GM12878 (cell line): ENCODE results near the gene LINGO1. TPM values are rescaled to one million over a fixed set of nuclear protein-coding genes. Genes with fewer than 3 reads are reported as not detected.
A peak's percentile ranks its signal among the peaks of the same experiment; 100 is the strongest.

Experiments used
- ATAC-seq: fragments of 200-7000 bp; cut with Tn5 transposase; 3 replicates; pipeline ENCODE4 v1.9.1; 2020; ENCODE audit warnings: mild to moderate bottlenecking, moderate library complexity
- BruUV-seq: library from RNA; stranded (reverse); fragments of 400-500 nt; replicated peaks from 2 replicates; lab custom pipeline; 2021; lab: Mats Ljungman, UMichigan
- CTCF ChIA-PET: fragments of 300-600 bp; sonication (Branson Sonifier 250); formaldehyde crosslinking; extraction: SDS; loops from one replicate; lab custom pipeline; 2021; ENCODE audit warnings: inconsistent platforms; lab: Yijun Ruan, JAX
- POLR2A ChIA-PET: fragments of 350-600 bp; formaldehyde crosslinking; extraction: SDS; loops from one replicate; lab custom pipeline; 2021; ENCODE audit warnings: inconsistent platforms; lab: Charles Lee
- RAD21 ChIA-PET: fragments of 300-600 bp; sonication (Branson Sonifier 250); formaldehyde crosslinking; loops from one replicate; lab custom pipeline; 2023; ENCODE audit warnings: antibody characterized with exemption; ENCODE audit not compliant: unreplicated experiment; lab: Charles Lee
- SMC1A ChIA-PET: fragments of 300-600 bp; sonication (Branson Sonifier 250); formaldehyde crosslinking; loops from one replicate; lab custom pipeline; 2023; ENCODE audit not compliant: unreplicated experiment, uncharacterized antibody; lab: Charles Lee
- DNase-seq: peaks from one replicate; pipeline ENCODE4 v3.0.0-alpha.2; 2011; ENCODE audit warnings: low read depth, low spot score
- FAIRE-seq: peaks from 3 replicates; lab custom pipeline; 2011; peaks lifted over from hg19 to GRCh38; lab: Jason Lieb, UNC
- H2AFZ ChIP-seq: 2 replicates; pipeline ENCODE4 v1.6.0; 2011; ENCODE audit warnings: low read depth, low read length, control low read depth; ENCODE audit not compliant: control insufficient read depth
- H3K27ac ChIP-seq: 2 replicates; pipeline ENCODE4 v1.5.1; 2011; ENCODE audit warnings: control low read depth; ENCODE audit not compliant: control insufficient read depth, insufficient read depth
- H3K27me3 ChIP-seq, 2 experiments: replicated peaks in 1 of 2; 2 replicates each; pipeline versions ENCODE4 v1.6.0 to v1.6.1; 2011; ENCODE audit warnings: low read length in 1 of 2; ENCODE audit not compliant: control insufficient read depth in 2 of 2, insufficient read depth in 2 of 2
- H3K36me3 ChIP-seq, 2 experiments: 2 replicates each; pipeline ENCODE4 v1.5.1; 2011; ENCODE audit warnings: low read length in 1 of 2; ENCODE audit not compliant: control insufficient read depth in 2 of 2, insufficient read depth in 2 of 2
- H3K4me1 ChIP-seq: 2 replicates; pipeline ENCODE4 v1.6.1; 2011; ENCODE audit warnings: mild to moderate bottlenecking, low read length, moderate library complexity, mixed read lengths; ENCODE audit not compliant: control insufficient read depth, insufficient read depth
- H3K4me2 ChIP-seq: 2 replicates; pipeline ENCODE4 v1.6.0; 2011; ENCODE audit warnings: control low read depth; ENCODE audit not compliant: control insufficient read depth, insufficient read depth
- H3K4me3 ChIP-seq: fragments of 200-600 bp; sonication (generic); 2 replicates; pipeline ENCODE4 v1.5.1; 2016
- H3K79me2 ChIP-seq: 2 replicates; pipeline ENCODE4 v1.6.0; 2011; ENCODE audit warnings: low read length; ENCODE audit not compliant: control insufficient read depth, insufficient read depth
- H3K9ac ChIP-seq: 2 replicates; pipeline ENCODE4 v1.8.0; 2011; ENCODE audit warnings: low read length, control low read depth, mixed read lengths; ENCODE audit not compliant: control insufficient read depth, insufficient read depth
- H3K9me3 ChIP-seq: replicated peaks from 3 replicates; pipeline ENCODE4 v1.5.1; 2011; ENCODE audit warnings: mild to moderate bottlenecking, low read length; ENCODE audit not compliant: control insufficient read depth, insufficient read depth
- H4K20me1 ChIP-seq: 2 replicates; pipeline ENCODE4 v1.6.0; 2011; ENCODE audit not compliant: control insufficient read depth, insufficient read depth
- NFYB ChIP-seq: IDR thresholded peaks from 2 replicates; pipeline ENCODE4 v1.6.1; 2011; ENCODE audit warnings: low read depth, mild to moderate bottlenecking, low read length, improper control_type of control experiment, moderate library complexity; ENCODE audit not compliant: insufficient read depth
- SPI1 ChIP-seq: IDR thresholded peaks from 2 replicates; pipeline ENCODE4 v1.6.1; 2011; ENCODE audit warnings: low read depth, mild to moderate bottlenecking, low read length, moderate library complexity, borderline replicate concordance; ENCODE audit not compliant: insufficient read depth
- ZNF274 ChIP-seq: IDR thresholded peaks from one replicate; pipeline ENCODE4 v1.8.0; 2011; ENCODE audit not compliant: insufficient read length, insufficient read depth
- WGBS: methylation state at CpG from one replicate; pipeline ENCODE4 v1.1.6; 2016; ENCODE audit warnings: low lambda C conversion rate; ENCODE audit not compliant: insufficient replicate concordance, insufficient coverage; ENCODE audit errors: missing lambda C conversion rate; 5-methylcytosine and 5-hydroxymethylcytosine counted together
- in situ Hi-C: fragments of 300-500 bp; cut with MboI; formaldehyde crosslinking; loops from 9 replicates; pipeline ENCODE4 v1.14.3; 2018; ENCODE audit warnings: mixed read lengths
- intact Hi-C: fragments of 100-400 bp; cut with micrococcal nuclease; formaldehyde crosslinking; loops from one replicate; pipeline ENCODE4 v1.14.2; 2022; ENCODE audit not compliant: unreplicated experiment
- polyA plus RNA-seq, 11 experiments: library from polyadenylated mRNA; depleted of rRNA in 4 of 11; unstranded in 6 of 11; stranded (reverse) in 5 of 11; fragments of >200 nt; fragmentation: Nextera tagmentation in 4 of 11; fragmentation: Illumina TruSeq in 1 of 11; extraction: Ambion mirVana in 4 of 11; extraction: Trizol in 1 of 11; gene quantifications; 1 replicate in 1 of 11; 2 replicates in 10 of 11; pipeline versions ENCODE4 v1.2.1 to v1.2.3, GENCODE V29; 2011 to 2016; ENCODE audit warnings: inconsistent platforms in 2 of 11, missing spikeins in 2 of 11, low read depth in 1 of 11
- total RNA-seq, 4 experiments: library from RNA; depleted of rRNA in 3 of 4; stranded (reverse); fragments of >200 nt in 3 of 4; fragmentation: Illumina TruSeq in 1 of 4; extraction: Trizol in 1 of 4; gene quantifications; 2 replicates each; pipeline versions ENCODE4 v1.2.1 to v1.2.3, GENCODE V29; 2013 to 2021
- TF ChIP-seq, protein P1 (sequence below), 3 experiments: IDR thresholded peaks in 2 of 3; conservative IDR thresholded peaks in 1 of 3; 2 replicates each; pipeline ENCODE4 v1.5.1; 2011; ENCODE audit warnings: low read depth in 3 of 3, low read length in 3 of 3, mild to moderate bottlenecking in 3 of 3, control low read depth in 2 of 3, moderate library complexity in 2 of 3, inconsistent platforms in 1 of 3, mixed read lengths in 1 of 3; ENCODE audit not compliant: control insufficient read depth in 2 of 3, insufficient read depth in 1 of 3; ENCODE audit errors: extremely low read depth in 1 of 3

LINGO1 gene
- total and polyA plus RNA-seq, 10 of the 15 experiments (the other 5 are each of a cell fraction or from before 2014, with no cell fraction given): 0.04 to 3.9 (median 0.17) TPM; not detected in 6

- no TSS peak for BruUV-seq
- no peak overlapping the region for H3K9ac ChIP-seq
- H3K36me3 ChIP-seq: no peaks in the 10 kb centered on the region
- SMC1A ChIA-PET: no interaction called here
- DNase-seq (no peak), FAIRE-seq (no peak), ATAC-seq (no peak)
- no peaks in the 10 kb centered on the region for H3K79me2 ChIP-seq
- RAD21 ChIA-PET: interaction anchor here (2.0 kb wide), 1 partner anchor 165 kb away, joined by 7 read pairs; no protein-coding TSS in a partner anchor
- no peak overlapping the region for H3K4me3 ChIP-seq
- intact Hi-C loops (no loop called here), in situ Hi-C loops (loop anchor here (5.0 kb wide), 1 partner anchor 51 kb away; no protein-coding TSS in a partner anchor)
- 5% methylated on average over 11 of the region's 12 CpGs for whole genome bisulfite sequencing
- H3K9me3 ChIP-seq: no peaks in the 10 kb centered on the region
- CTCF ChIA-PET: interaction anchor here (0.8 to 2.4 kb wide), 7 partner anchors 10 to 196 kb away, joined by 3 to 14 read pairs (median 3); no protein-coding TSS in a partner anchor
- no peak overlapping the region for H2AFZ ChIP-seq
- H3K27ac ChIP-seq: no peak overlapping the region
- H3K27me3 ChIP-seq: peaks cover 2 to 5% of the 10 kb centered on the region in 2 experiments; a peak in 2 of 4 replicates
- H3K4me1 ChIP-seq: no peaks in the 10 kb centered on the region
- H3K4me2 ChIP-seq: no peak overlapping the region
- TF ChIP-seq ZNF274: no peak
- TF ChIP-seq SPI1: peak; percentile 20; the same call in 1 of the 2 replicates
- POLR2A ChIA-PET: no interaction called here
- H4K20me1 ChIP-seq: no peaks in the 10 kb centered on the region
These were observed 23.6 kb upstream of the LINGO1 start for GRCh38 chr15:77656294-77656693.

DNA sequence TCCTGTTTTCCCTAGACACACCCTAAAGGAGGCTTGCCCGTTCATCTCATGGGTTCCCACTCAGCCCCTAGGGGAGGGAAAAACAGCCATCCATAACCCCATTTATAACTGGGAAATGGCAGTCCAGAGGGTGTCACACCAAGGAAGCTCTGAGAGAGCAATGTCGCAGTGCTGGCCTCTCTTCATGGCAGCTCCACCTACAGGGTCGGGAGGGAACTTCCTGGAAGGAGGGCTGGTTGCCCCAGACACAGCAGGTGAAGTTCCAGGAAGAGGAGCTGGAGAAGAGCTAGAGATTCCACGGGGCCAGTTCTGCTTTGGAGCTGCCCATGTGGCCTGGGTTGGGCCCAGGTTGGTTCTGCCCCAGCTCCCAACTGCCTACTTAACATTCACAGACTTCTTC is 22.3 kb upstream of the LINGO1 start:
- Histone ChIP-seq H3K4me2 (no peak overlapping the region), H3K27ac (no peak overlapping the region), H3K27me3 (peaks cover 2 to 5% of the 10 kb centered on the region in 2 experiments; a peak in 2 of 4 replicates), H3K36me3 (no peaks in the 10 kb centered on the region), H3K4me1 (no peaks in the 10 kb centered on the region), H3K9ac (no peak overlapping the region), H3K9me3 (no peaks in the 10 kb centered on the region), H3K4me3 (no peak overlapping the region), H2AFZ (no peak overlapping the region), H3K79me2 (no peaks in the 10 kb centered on the region), H4K20me1 (no peaks in the 10 kb centered on the region)
- ChIA-PET RAD21 (interaction anchor here (1.1 kb wide), 2 partner anchors 112 to 166 kb away, joined by 3 to 4 read pairs; no protein-coding TSS in a partner anchor), POLR2A (no interaction called here), CTCF (interaction anchor here (0.9 to 2.4 kb wide), 4 partner anchors 8 to 167 kb away, joined by 4 to 14 read pairs (median 4); no protein-coding TSS in a partner anchor), SMC1A (interaction anchor here (1.1 kb wide), 1 partner anchor 201 kb away, joined by 3 read pairs; no protein-coding TSS in a partner anchor)
- 15% methylated on average over 4 of the region's 4 CpGs for WGBS
- intact Hi-C loops (no loop called here), in situ Hi-C loops (loop anchor here (5.0 kb wide), 1 partner anchor 52 kb away; no protein-coding TSS in a partner anchor)
- FAIRE-seq (no peak), DNase-seq (no peak), ATAC-seq (peak; percentile 41; the same call in 1 of the 3 replicates)
- no TSS peak for BruUV-seq
- TF ChIP-seq, protein P1, sequence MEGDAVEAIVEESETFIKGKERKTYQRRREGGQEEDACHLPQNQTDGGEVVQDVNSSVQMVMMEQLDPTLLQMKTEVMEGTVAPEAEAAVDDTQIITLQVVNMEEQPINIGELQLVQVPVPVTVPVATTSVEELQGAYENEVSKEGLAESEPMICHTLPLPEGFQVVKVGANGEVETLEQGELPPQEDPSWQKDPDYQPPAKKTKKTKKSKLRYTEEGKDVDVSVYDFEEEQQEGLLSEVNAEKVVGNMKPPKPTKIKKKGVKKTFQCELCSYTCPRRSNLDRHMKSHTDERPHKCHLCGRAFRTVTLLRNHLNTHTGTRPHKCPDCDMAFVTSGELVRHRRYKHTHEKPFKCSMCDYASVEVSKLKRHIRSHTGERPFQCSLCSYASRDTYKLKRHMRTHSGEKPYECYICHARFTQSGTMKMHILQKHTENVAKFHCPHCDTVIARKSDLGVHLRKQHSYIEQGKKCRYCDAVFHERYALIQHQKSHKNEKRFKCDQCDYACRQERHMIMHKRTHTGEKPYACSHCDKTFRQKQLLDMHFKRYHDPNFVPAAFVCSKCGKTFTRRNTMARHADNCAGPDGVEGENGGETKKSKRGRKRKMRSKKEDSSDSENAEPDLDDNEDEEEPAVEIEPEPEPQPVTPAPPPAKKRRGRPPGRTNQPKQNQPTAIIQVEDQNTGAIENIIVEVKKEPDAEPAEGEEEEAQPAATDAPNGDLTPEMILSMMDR (IDR thresholded peaks at IDR 0.05 in 2 of 3, conservative IDR thresholded peaks at IDR 0.05 in 1 of 3; ENCODE audit: control insufficient read depth in 2 of 3, extremely low read depth in 1 of 3, insufficient read depth in 1 of 3, low read depth in 3 of 3, low read length in 3 of 3): peak in 2 of 3 experiments; percentile 20 to 28; a peak in 2 of 6 replicates
- TF ChIP-seq NFYB: no peak
